Right cardiac atrium (tissue), 5 donors: ENCODE data around the gene RASD1. TPM values are rescaled to one million over a fixed set of nuclear protein-coding genes. Genes with fewer than 3 reads are reported as not detected.

Experiments
- ATAC-seq, 2 donors: fragments of 200-7000 bp; cut with Tn5 transposase; one replicate each; pipeline versions ENCODE4 v1.8.0 to v1.9.1; 2020; ENCODE audit warnings: moderate library complexity in 2 of 2, mild to moderate bottlenecking in 1 of 2
- DNase-seq, 3 donors: peaks; one replicate each; pipeline ENCODE4 v3.0.0-alpha.2; 2020
- H3K27ac ChIP-seq: one replicate; pipeline ENCODE4 v1.5.1; 2013; ENCODE audit warnings: mild to moderate bottlenecking, low read length, control low read depth, moderate library complexity
- H3K27me3 ChIP-seq: one replicate; pipeline ENCODE4 v1.6.1; 2013; ENCODE audit not compliant: control insufficient read depth, insufficient read depth
- H3K4me1 ChIP-seq: one replicate; pipeline ENCODE4 v1.6.1; 2013; ENCODE audit warnings: low read length; ENCODE audit not compliant: control insufficient read depth, insufficient read depth
- H3K4me3 ChIP-seq: one replicate; pipeline ENCODE4 v1.5.1; 2013; ENCODE audit warnings: low read length, control low read depth
- H3K9me3 ChIP-seq: one replicate; pipeline ENCODE4 v1.6.1; 2013; ENCODE audit warnings: low read length; ENCODE audit not compliant: control insufficient read depth
- WGBS: extraction: QIAGEN DNeasy Blood & Tissue Kit; methylation state at CpG from one replicate; pipeline ENCODE4 v1.1.7; 2013; 5-methylcytosine and 5-hydroxymethylcytosine counted together
- intact Hi-C, 4 donors: fragments of 100-400 bp; cut with DNase I; formaldehyde crosslinking; loops; one replicate each; pipeline versions ENCODE4 v1.11.0 to v1.14.0; 2022 to 2023
- polyA plus RNA-seq: library from polyadenylated mRNA; stranded (reverse); fragments of 200-250 nt; gene quantifications from one replicate; pipeline ENCODE4 v1.2.3, GENCODE V29; 2013
- total RNA-seq, 4 donors: library from RNA; stranded (reverse); fragmentation: NEBNext Ultra II Directional; extraction: Animal tissue kit (Norgen Biotek cat#: 25700); gene quantifications; one replicate each; pipeline ENCODE4 v1.2.1, GENCODE V29; 2021
- donor health status: healthy with polysubstance abuse.
- donor health status: DM: no; HTN: yes; CAD: no.
- donor health status: DM: no; HTN: no; CAD: no.
- donor health status: DM: no; HTN: yes; CAD: no; lungs with severe emphysema.
- donor health status: DM: yes; HTN: yes; CAD: no.

The RASD1 gene
- total and polyA plus RNA-seq, 5 donors, result 18.7 to 66.2 (median 43.4) TPM

GRCh38 chr17:17509601-17510425, 13.6 kb upstream of the RASD1 start:
- DNase-seq (peak in 1 of 3 donors; percentile 32), ATAC-seq (no peak)
- WGBS, result 91% methylated on average over 21 of the region's 21 CpGs
- H3K27me3 ChIP-seq, result no peaks in the 10 kb centered on the region
- H3K4me1 ChIP-seq, result peaks cover 3% of the 10 kb centered on the region
- no peaks in the 10 kb centered on the region for H3K9me3 ChIP-seq
- H3K4me3 ChIP-seq, result no peak overlapping the region
- intact Hi-C loops, result no loop called here
- no peak overlapping the region for H3K27ac ChIP-seq

- H3K9me3 ChIP-seq, result no peaks in the 10 kb centered on the region
- ATAC-seq, result no peak
- peaks cover 3% of the 10 kb centered on the region for H3K4me1 ChIP-seq
- H3K27ac ChIP-seq, result no peak overlapping the region
- H3K27me3 ChIP-seq, result no peaks in the 10 kb centered on the region
- 91% methylated on average over 33 of the region's 33 CpGs for WGBS
- intact Hi-C loops, result no loop called here
- peak in 2 of 3 donors; percentile 35 to 37 for DNase-seq
- no peak overlapping the region for H3K4me3 ChIP-seq
Measured at GRCh38 chr17:17508646-17509591, 12.7 kb upstream of the RASD1 start.

GRCh38 chr17:17508019-17508535, 11.9 kb upstream of the RASD1 start:
- WGBS, result 87% methylated on average over 11 of the region's 11 CpGs
- DNase-seq (peak in 1 of 3 donors; percentile 37), ATAC-seq (no peak)
- peaks cover 3% of the 10 kb centered on the region for H3K4me1 ChIP-seq
- no peak overlapping the region for H3K4me3 ChIP-seq
- no peaks in the 10 kb centered on the region for H3K9me3 ChIP-seq
- intact Hi-C loops, result no loop called here
- H3K27ac ChIP-seq, result no peak overlapping the region
- H3K27me3 ChIP-seq, result no peaks in the 10 kb centered on the region

GRCh38 chr17:17507465-17508011, 11.3 kb upstream of the RASD1 start:
- Histone ChIP-seq H3K4me3 (no peak overlapping the region), H3K27ac (peak overlapping the region; percentile 53), H3K9me3 (no peaks in the 10 kb centered on the region), H3K27me3 (no peaks in the 10 kb centered on the region), H3K4me1 (peaks cover 3% of the 10 kb centered on the region)
- WGBS, result 85% methylated on average over 16 of the region's 16 CpGs
- ATAC-seq (no peak), DNase-seq (peak in 2 of 3 donors; percentile 39 to 55)
- intact Hi-C loops, result no loop called here

- Histone ChIP-seq H3K27me3 (no peaks in the 10 kb centered on the region), H3K4me3 (no peak overlapping the region), H3K9me3 (no peaks in the 10 kb centered on the region), H3K27ac (peak overlapping the region; percentile 53), H3K4me1 (peaks cover 3% of the 10 kb centered on the region)
- intact Hi-C loops, result no loop called here
- peak; percentile 42 to 71 for ATAC-seq
- 56% methylated on average over 17 of the region's 17 CpGs for WGBS
- DNase-seq, result peak; percentile 76 to 89 (median 84)
Measured at GRCh38 chr17:17506893-17507464, 10.8 kb upstream of the RASD1 start.

GRCh38 chr17:17506181-17506741, 10.1 kb upstream of the RASD1 start:
- peak overlapping the region; percentile 50 for H3K27ac ChIP-seq
- peaks cover 3% of the 10 kb centered on the region for H3K4me1 ChIP-seq
- 63% methylated on average over 22 of the region's 22 CpGs for WGBS
- ATAC-seq (peak; percentile 49 to 69), DNase-seq (peak; percentile 47 to 85 (median 78))
- no peak overlapping the region for H3K4me3 ChIP-seq
- H3K27me3 ChIP-seq, result no peaks in the 10 kb centered on the region
- no peaks in the 10 kb centered on the region for H3K9me3 ChIP-seq
- intact Hi-C loops, result no loop called here

GRCh38 chr17:17505610-17506171, 9.5 kb upstream of the RASD1 start:
- no peaks in the 10 kb centered on the region for H3K9me3 ChIP-seq
- H3K27ac ChIP-seq, result no peak overlapping the region
- H3K27me3 ChIP-seq, result no peaks in the 10 kb centered on the region
- no peak overlapping the region for H3K4me3 ChIP-seq
- intact Hi-C loops, result no loop called here
- 93% methylated on average over 22 of the region's 22 CpGs for WGBS
- no peak for DNase-seq
- peaks cover 3% of the 10 kb centered on the region for H3K4me1 ChIP-seq
- no peak for ATAC-seq

- Histone ChIP-seq H3K27ac (no peak overlapping the region), H3K4me3 (no peak overlapping the region), H3K9me3 (no peaks in the 10 kb centered on the region), H3K27me3 (no peaks in the 10 kb centered on the region), H3K4me1 (peaks cover 3% of the 10 kb centered on the region)
- intact Hi-C loops, result no loop called here
- DNase-seq (peak in 1 of 3 donors; percentile 39), ATAC-seq (no peak)
- 97% methylated on average over 5 of the region's 5 CpGs for WGBS
Measured at GRCh38 chr17:17505151-17505550, 9.0 kb upstream of the RASD1 start.

- Histone ChIP-seq H3K9me3 (no peaks in the 10 kb centered on the region), H3K4me3 (no peak overlapping the region), H3K4me1 (peaks cover 3% of the 10 kb centered on the region), H3K27me3 (no peaks in the 10 kb centered on the region), H3K27ac (no peak overlapping the region)
- ATAC-seq (no peak), DNase-seq (peak; percentile 4 to 39 (median 33))
- WGBS, result 83% methylated on average over 20 of the region's 20 CpGs
- intact Hi-C loops, result no loop called here
Measured at GRCh38 chr17:17504341-17505140, 8.3 kb upstream of the RASD1 start.
